ENCODE results near the gene EIF4A3. TPM values are rescaled to one million over a fixed set of nuclear protein-coding genes. Genes with fewer than 3 reads are reported as not detected.
A peak's percentile ranks its signal among the peaks of the same experiment; 100 is the strongest.

Gene EIF4A3
- total and polyA plus RNA-seq, 10 of the 15 experiments (the other 5 are each of a cell fraction or from before 2014, with no cell fraction given): 53.3 to 225 (median 103) TPM

DNA sequence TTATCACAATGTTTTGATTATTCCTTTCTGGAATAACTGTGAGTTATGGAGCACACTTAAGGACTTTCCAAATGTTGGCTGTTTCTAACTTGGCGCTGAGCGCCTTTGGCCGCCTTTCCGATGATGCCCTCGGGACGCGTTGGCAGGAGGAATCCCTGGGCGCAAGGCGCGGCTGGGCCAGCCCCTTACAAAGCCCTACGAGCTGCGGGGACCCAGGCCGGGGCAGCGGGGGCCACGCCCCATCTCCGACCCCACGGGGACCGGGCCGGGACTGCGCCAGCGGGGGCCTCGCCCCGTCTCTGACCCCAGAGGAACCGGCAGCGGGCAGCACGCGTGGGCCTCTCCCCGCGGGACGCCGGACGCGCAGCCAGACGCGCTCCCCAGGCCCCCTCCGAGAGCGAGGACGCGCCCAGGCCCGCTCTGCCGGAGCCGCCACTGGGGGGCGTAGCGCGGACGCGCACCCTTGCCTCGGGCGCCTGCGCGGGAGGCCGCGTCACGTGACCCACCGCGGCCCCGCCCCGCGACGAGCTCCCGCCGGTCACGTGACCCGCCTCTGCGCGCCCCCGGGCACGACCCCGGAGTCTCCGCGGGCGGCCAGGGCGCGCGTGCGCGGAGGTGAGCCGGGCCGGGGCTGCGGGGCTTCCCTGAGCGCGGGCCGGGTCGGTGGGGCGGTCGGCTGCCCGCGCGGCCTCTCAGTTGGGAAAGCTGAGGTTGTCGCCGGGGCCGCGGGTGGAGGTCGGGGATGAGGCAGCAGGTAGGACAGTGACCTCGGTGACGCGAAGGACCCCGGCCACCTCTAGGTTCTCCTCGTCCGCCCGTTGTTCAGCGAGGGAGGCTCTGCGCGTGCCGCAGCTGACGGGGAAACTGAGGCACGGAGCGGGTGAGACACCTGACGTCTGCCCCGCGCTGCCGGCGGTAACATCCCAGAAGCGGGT, 45.6 kb downstream of the EIF4A3 start, which contains the start of gene GAA (continued):
- TF ChIP-seq, protein P1, sequence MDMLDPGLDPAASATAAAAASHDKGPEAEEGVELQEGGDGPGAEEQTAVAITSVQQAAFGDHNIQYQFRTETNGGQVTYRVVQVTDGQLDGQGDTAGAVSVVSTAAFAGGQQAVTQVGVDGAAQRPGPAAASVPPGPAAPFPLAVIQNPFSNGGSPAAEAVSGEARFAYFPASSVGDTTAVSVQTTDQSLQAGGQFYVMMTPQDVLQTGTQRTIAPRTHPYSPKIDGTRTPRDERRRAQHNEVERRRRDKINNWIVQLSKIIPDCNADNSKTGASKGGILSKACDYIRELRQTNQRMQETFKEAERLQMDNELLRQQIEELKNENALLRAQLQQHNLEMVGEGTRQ (IDR thresholded peaks at IDR 0.05; ENCODE audit: borderline replicate concordance, low read depth, low read length): peak; percentile 98
- peak; percentile 73 for TF ChIP-seq NR2C1 (IDR thresholded peaks at IDR 0.05)
- peak; percentile 95 for TF ChIP-seq GATAD2B (conservative IDR thresholded peaks at IDR 0.05; ENCODE audit: low read depth)
- TF ChIP-seq, protein P2, sequence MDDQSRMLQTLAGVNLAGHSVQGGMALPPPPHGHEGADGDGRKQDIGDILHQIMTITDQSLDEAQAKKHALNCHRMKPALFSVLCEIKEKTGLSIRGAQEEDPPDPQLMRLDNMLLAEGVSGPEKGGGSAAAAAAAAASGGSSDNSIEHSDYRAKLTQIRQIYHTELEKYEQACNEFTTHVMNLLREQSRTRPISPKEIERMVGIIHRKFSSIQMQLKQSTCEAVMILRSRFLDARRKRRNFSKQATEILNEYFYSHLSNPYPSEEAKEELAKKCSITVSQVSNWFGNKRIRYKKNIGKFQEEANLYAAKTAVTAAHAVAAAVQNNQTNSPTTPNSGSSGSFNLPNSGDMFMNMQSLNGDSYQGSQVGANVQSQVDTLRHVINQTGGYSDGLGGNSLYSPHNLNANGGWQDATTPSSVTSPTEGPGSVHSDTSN (IDR thresholded peaks at IDR 0.05; ENCODE audit: insufficient replicate concordance, low read depth, low read length): no peak
- peak in 1 of 2 experiments; percentile 50; a peak in 1 of 3 replicates for TF ChIP-seq EGR1 (IDR thresholded peaks at IDR 0.05; ENCODE audit: borderline replicate concordance in 1 of 2, low read depth in 2 of 2, low read length in 2 of 2)
- TF ChIP-seq RELA (IDR thresholded peaks at IDR 0.05; ENCODE audit: borderline replicate concordance, partially characterized antibody): peak; percentile 91
- peak; percentile 32; the same call in 1 of the 2 replicates for TF ChIP-seq SMC3 (IDR thresholded peaks at IDR 0.05; ENCODE audit: borderline replicate concordance, low read length)
- TF ChIP-seq, protein P3, sequence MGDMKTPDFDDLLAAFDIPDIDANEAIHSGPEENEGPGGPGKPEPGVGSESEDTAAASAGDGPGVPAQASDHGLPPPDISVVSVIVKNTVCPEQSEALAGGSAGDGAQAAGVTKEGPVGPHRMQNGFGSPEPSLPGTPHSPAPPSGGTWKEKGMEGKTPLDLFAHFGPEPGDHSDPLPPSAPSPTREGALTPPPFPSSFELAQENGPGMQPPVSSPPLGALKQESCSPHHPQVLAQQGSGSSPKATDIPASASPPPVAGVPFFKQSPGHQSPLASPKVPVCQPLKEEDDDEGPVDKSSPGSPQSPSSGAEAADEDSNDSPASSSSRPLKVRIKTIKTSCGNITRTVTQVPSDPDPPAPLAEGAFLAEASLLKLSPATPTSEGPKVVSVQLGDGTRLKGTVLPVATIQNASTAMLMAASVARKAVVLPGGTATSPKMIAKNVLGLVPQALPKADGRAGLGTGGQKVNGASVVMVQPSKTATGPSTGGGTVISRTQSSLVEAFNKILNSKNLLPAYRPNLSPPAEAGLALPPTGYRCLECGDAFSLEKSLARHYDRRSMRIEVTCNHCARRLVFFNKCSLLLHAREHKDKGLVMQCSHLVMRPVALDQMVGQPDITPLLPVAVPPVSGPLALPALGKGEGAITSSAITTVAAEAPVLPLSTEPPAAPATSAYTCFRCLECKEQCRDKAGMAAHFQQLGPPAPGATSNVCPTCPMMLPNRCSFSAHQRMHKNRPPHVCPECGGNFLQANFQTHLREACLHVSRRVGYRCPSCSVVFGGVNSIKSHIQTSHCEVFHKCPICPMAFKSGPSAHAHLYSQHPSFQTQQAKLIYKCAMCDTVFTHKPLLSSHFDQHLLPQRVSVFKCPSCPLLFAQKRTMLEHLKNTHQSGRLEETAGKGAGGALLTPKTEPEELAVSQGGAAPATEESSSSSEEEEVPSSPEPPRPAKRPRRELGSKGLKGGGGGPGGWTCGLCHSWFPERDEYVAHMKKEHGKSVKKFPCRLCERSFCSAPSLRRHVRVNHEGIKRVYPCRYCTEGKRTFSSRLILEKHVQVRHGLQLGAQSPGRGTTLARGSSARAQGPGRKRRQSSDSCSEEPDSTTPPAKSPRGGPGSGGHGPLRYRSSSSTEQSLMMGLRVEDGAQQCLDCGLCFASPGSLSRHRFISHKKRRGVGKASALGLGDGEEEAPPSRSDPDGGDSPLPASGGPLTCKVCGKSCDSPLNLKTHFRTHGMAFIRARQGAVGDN (IDR thresholded peaks at IDR 0.05): peak; percentile 76
- TF ChIP-seq DPF2 (IDR thresholded peaks at IDR 0.05): peak; percentile 88
- peak; percentile 74 for TF ChIP-seq POLR2A (IDR thresholded peaks at IDR 0.05; ENCODE audit: low read depth, low read length)
- TF ChIP-seq NRF1 (conservative IDR thresholded peaks at IDR 0.05; ENCODE audit: low read depth, low read length): peak; percentile 79
- peak; percentile 83 to 100 for TF ChIP-seq BHLHE40 (IDR thresholded peaks at IDR 0.05; ENCODE audit: borderline replicate concordance in 1 of 2, low read depth in 2 of 2, low read length in 1 of 2)
- TF ChIP-seq PAX5 (IDR thresholded peaks at IDR 0.05; ENCODE audit: borderline replicate concordance, low read depth, low read length): peak; percentile 32; the same call in 1 of the 2 replicates
- TF ChIP-seq YY1 (IDR thresholded peaks at IDR 0.05; ENCODE audit: low read depth, low read length): peak; percentile 57; the same call in 1 of the 2 replicates
- TF ChIP-seq, protein P4, sequence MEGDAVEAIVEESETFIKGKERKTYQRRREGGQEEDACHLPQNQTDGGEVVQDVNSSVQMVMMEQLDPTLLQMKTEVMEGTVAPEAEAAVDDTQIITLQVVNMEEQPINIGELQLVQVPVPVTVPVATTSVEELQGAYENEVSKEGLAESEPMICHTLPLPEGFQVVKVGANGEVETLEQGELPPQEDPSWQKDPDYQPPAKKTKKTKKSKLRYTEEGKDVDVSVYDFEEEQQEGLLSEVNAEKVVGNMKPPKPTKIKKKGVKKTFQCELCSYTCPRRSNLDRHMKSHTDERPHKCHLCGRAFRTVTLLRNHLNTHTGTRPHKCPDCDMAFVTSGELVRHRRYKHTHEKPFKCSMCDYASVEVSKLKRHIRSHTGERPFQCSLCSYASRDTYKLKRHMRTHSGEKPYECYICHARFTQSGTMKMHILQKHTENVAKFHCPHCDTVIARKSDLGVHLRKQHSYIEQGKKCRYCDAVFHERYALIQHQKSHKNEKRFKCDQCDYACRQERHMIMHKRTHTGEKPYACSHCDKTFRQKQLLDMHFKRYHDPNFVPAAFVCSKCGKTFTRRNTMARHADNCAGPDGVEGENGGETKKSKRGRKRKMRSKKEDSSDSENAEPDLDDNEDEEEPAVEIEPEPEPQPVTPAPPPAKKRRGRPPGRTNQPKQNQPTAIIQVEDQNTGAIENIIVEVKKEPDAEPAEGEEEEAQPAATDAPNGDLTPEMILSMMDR (IDR thresholded peaks at IDR 0.05 in 2 of 3, conservative IDR thresholded peaks at IDR 0.05 in 1 of 3; ENCODE audit: control insufficient read depth in 2 of 3, extremely low read depth in 1 of 3, insufficient read depth in 1 of 3, low read depth in 3 of 3, low read length in 3 of 3): peak; percentile 69 to 92 (median 73); a peak in 5 of 6 replicates
- TF ChIP-seq NR2F1 (conservative IDR thresholded peaks at IDR 0.05): peak; percentile 96
- no peak for TF ChIP-seq KAT2A (conservative IDR thresholded peaks at IDR 0.05; ENCODE audit: control insufficient read depth, low read depth, low read length)
